GM19025 (cell line): Measurements from ENCODE around the gene VPS26A.
A peak's percentile ranks its signal among the peaks of the same experiment; 100 is the strongest.

Experiments used
- ATAC-seq: cut with Tn5 transposase; IDR thresholded peaks from one replicate; pipeline ENCODE4 v1.9.1; 2021; ENCODE audit warnings: mild to moderate bottlenecking, low read depth, moderate library complexity; ENCODE audit not compliant: unreplicated experiment

Gene VPS26A

GRCh38 chr10:69123747-69124562 lies at the start of gene VPS26A:
VPS26A (plus strand) TSS chr10:69124178; CDS start chr10:69124278, 100 bp downstream.
- peak; percentile 83 for ATAC-seq

DNA sequence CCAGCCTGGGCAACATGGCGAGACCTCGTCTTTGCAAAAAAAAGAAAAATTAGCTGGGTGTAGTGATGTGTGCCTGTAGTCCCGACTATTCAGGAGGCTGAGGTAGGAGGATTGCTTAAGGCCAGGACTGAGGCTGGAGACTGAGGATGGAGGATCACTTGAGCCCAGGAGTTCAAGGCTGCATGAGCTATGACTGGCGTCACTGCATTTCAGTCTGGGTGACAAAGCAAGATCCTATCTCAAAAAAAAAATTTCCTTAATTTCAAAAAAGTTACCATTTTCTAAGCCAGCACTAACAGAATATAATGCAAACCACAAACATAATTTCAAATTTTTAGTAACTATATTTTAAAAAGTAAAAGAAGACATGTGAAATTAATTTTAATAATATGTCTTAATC lies 49.4 kb upstream of the VPS26A start:
- ATAC-seq, result no peak

GRCh38 chr10:69075431-69075830 lies 48.5 kb upstream of the VPS26A start:
- no peak for ATAC-seq

GRCh38 chr10:69078311-69078710 lies 45.7 kb upstream of the VPS26A start:
- no peak for ATAC-seq

- ATAC-seq, result no peak
Observed at GRCh38 chr10:69080226-69080625, 43.8 kb upstream of the VPS26A start.

DNA sequence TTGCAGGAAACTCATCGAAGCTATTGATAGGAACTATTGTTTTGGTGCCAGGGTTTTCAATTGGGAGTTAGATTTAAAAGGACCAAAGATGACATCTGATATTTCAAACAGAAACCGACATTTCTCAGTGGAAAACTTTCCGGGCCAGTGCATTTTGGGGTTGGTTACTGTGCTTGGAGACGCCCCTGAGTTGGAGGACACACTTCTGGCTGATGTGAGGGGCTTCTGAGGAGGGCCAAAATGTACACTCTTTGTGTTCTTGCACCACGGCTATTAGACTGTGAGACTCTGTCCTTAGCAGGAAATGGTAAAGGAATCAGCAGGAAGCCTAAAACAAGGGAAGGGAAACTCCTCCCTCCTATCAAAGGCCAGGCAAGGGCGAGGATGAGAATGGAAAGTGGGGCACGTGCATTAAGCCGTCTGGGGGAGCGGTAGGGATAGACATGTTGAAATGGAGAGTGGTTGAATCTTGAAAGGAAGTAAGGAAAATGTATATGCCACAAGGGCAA lies 37.9 kb upstream of the VPS26A start:
- no peak for ATAC-seq

DNA sequence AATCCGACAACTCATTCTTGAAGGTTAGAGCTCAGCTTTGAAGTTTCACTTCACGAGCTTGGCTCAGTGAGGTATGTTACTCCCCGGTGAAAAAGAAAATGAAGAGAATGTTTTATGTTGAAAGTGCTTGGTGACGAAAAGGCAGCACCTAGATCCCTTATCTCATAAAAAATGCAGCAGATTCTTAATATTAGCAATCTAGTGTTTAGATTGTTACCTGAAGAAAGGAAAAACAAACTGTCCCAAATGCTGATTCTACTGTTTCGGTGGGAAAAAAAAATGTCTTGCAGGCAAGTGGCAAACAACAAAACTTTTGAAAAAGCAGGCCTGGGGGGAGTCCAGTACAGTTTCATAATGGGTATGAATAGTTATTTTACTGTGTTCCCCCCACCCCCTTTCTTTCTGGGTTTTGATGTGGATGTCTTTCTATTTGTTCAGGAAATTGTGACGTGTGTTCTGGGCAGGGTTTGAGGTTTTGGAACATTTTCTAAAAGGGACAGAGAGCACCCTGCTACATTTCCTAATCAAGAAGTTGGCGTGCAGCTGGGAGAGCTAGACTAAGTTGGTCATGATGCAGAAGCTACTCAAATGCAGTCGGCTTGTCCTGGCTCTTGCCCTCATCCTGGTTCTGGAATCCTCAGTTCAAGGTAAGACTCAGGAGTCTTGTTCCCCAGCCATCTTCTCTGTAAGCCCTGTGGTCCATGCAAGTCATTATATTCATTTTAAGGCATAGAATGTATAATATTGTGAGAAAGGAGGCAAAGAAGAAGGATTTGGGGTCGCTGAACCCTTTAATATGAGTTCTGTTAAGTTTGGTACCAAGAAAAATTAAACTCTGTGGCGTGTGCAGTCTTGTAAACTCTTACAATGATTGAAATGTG lies 36.1 kb upstream of the VPS26A start, which contains the start of gene SRGN:
TSS of gene SRGN (plus strand) at position 514 of the 881 bp plus-strand sequence. CDS start at position 569, 55 bp downstream.
- peak; percentile 59 for ATAC-seq

DNA sequence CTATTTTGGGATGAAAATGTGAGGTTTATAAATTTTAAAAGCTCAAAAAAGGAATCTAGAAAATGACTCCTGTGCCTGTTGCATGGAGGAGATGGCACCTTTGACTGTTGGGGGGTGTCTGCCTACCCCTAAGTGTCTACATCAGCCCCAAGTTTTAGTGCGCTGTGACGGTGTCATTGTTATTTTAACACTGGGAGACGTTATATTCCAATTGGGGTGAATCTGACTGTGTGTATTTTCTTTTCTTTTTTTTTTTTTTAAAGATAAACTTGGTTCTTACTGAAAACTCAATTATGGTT lies 35.6 kb upstream of the VPS26A start:
- ATAC-seq, result no peak

- no peak for ATAC-seq
Observed at GRCh38 chr10:69088801-69089501, 35.0 kb upstream of the VPS26A start.

GRCh38 chr10:69089638-69090599 lies 34.1 kb upstream of the VPS26A start:
- no peak for ATAC-seq

DNA sequence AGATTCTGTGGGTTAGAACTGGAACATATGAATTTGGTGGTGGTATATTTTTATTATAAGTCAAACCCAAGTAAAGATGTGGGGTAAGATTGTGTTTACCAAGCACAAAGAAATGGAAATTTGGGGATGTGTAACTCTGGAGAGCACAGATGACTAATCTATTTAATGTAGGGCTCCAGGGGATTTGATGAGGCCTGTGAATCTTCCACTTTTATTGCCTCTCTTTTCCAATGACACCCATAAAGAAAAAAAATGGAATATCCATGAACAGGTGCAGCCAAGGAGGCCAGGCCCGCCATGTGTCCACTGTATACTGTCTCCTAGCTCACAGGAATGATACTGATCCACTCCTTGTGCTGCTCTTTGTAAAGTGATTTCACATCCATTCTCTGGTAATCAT lies 33.3 kb upstream of the VPS26A start:
- no peak for ATAC-seq

GRCh38 chr10:69091143-69091651 lies 32.8 kb upstream of the VPS26A start:
- ATAC-seq, result no peak

GRCh38 chr10:69092959-69093850 lies 30.8 kb upstream of the VPS26A start:
- no peak for ATAC-seq

DNA sequence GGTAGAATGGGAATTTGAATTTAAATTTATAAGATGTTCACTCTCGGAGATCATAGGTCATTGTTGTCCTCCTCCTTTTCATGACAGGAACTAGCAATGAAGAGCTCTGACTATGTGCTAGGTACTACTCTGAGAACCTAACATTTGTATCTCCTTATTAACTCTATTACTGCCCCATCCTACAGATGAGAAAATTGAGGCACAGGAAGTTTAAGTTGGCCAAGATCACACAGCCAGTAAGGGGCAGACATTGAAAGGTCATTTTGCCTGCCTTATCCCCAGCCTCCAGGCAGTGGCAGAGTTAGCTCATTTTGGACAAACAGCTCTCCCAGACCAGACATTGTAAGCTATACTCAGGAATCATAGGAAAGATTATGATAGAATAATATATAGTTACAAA lies 30.0 kb upstream of the VPS26A start:
- ATAC-seq, result no peak

DNA sequence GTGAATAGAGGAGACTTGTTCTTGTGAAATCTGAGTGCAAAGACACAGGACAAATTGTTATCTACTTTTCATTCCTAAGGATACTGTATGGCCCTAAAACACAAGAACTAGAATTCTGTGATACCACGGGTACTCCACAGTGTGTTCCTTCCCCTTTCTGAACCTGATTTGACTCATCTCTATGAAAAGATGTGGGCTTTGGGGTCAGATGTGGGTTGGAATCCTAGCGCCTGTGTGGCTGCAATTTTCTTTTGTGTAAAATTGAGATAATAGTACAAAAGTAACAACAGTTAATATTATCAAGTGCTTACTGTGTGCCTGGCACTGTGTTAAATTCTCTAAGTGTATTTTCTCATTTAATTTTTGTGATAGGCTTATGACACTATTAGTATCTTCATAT lies 27.9 kb upstream of the VPS26A start:
- no peak for ATAC-seq

GRCh38 chr10:69097729-69098128 lies 26.2 kb upstream of the VPS26A start:
- no peak for ATAC-seq

GRCh38 chr10:69100136-69100872 lies 23.7 kb upstream of the VPS26A start:
- no peak for ATAC-seq
